ENCODE data around the gene CORO2B.

DNA sequence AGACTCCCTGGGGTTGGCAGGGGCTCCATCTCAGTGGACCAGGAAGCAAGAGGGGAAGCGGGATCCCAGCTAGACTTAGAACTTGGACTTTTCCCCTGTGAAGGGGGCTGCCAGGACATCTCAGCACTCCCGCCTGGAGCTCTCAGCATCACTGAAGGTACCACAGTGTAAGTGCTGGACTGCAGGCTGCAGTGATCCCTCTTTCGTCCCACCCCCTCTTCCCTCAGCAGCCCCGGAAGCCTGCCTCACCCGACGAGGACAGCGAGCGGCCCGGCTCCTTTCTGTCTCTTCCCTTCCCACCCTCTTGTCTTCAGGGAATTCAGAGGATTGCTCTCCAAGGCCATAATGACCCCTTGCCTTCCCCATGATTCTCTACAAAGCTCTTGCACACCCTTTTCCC, 147.5 kb downstream of the CORO2B start:
- TF ChIP-seq, protein P1, sequence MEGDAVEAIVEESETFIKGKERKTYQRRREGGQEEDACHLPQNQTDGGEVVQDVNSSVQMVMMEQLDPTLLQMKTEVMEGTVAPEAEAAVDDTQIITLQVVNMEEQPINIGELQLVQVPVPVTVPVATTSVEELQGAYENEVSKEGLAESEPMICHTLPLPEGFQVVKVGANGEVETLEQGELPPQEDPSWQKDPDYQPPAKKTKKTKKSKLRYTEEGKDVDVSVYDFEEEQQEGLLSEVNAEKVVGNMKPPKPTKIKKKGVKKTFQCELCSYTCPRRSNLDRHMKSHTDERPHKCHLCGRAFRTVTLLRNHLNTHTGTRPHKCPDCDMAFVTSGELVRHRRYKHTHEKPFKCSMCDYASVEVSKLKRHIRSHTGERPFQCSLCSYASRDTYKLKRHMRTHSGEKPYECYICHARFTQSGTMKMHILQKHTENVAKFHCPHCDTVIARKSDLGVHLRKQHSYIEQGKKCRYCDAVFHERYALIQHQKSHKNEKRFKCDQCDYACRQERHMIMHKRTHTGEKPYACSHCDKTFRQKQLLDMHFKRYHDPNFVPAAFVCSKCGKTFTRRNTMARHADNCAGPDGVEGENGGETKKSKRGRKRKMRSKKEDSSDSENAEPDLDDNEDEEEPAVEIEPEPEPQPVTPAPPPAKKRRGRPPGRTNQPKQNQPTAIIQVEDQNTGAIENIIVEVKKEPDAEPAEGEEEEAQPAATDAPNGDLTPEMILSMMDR (IDR thresholded peaks at IDR 0.05 in 2 of 3, conservative IDR thresholded peaks at IDR 0.05 in 1 of 3; ENCODE audit: insufficient read depth in 2 of 3, low read depth in 1 of 3, low read length in 3 of 3), result no peak
- TF ChIP-seq SNAPC5 (CRISPR knock-in tag; IDR thresholded peaks at IDR 0.05) (no peak), GABPB1 (CRISPR knock-in tag; IDR thresholded peaks at IDR 0.05) (no peak), YY1 (IDR thresholded peaks at IDR 0.05; ENCODE audit: borderline replicate concordance in 1 of 3, control insufficient read depth in 1 of 3, extremely low read depth in 1 of 3, insufficient read depth in 3 of 3, insufficient read length in 1 of 3, insufficient replicate concordance in 2 of 3, low read depth in 1 of 3, low read length in 2 of 3) (no peak)

Data from K562 (cell line).